CD4-positive, alpha-beta T cell treated with Interleukin-6 for 4 hours (primary cell): ENCODE measurements around the gene ADCY5.

Experiments used
- DNase-seq: peaks from one replicate; pipeline ENCODE4 v3.0.0-alpha.2; 2020; ENCODE audit warnings: mixed read lengths

Gene ADCY5

DNA sequence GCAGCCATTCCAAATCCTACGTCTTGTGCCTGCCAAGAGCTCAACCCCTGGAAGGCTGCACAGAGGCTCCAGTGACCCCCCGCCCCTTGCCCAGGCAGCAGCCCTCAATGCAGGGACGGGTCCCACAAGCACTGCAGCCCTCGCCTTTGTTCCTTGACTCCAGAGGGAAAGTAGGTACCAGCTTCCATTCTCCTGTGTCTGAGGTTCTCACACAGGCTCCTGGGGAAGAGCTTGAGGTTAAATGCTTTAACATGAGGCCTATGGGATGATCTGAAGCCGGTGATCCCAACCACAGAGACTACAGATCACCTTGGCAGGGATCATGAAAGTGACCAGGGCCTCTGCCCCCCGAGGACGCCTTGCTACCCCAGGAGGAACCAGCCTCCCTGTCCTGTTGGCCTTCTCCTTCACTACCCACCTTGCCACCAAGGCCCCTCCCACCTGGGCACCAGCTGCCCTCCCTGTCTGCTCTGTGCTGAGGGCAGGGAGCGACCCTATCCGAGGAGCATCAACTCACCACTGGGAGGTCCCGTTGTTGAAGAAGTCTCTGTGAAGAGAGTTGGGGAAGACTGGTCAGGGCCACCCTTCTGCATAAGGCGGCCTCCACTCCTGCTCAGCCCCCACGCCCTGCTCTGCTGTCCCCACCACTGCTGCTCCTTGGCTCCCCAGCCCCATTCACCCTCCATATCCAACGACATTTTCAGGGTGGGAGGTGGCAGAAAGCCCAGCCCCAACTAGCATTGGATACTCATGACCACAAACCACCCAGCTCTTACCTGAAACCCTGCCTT is 151.9 kb downstream of the ADCY5 start:
- DNase-seq, result no peak

DNA sequence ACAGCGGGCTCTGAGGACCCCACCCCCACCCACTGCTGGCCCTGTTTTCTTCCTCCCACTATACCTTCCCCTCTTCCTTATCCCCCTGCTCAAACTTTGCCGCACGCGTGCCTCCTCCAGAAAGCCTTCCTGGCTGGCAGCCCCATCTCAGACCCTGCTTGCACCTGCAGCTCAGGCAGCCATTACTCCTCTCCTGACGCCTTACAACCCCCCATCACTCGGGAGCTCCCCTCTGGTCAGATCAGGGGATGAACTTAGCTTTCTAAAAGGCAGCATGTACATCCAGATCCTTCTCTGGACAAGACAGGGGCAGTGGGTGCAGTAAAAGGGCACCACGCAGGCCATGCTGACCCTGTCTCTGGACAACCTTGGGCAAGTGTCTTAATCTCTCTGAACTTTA is 152.6 kb downstream of the ADCY5 start:
- no peak for DNase-seq

DNA sequence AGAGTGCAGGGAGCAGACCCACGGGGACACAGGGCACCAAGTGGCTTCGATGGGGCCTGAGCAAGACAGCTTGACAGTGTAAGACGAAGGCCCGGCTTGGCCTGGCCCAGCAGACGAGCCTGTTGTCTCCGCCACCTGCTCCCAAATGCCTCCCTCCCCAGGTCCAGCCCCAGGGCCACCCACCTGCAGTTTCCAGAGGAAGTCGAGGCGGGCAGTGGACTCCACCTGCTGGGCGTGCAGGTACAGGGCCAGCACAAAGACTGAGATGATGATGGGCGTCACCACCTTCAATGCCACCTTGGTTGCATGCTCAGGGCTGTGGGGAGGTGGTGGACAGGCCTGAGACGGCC is 153.0 kb downstream of the ADCY5 start:
- no peak for DNase-seq

DNA sequence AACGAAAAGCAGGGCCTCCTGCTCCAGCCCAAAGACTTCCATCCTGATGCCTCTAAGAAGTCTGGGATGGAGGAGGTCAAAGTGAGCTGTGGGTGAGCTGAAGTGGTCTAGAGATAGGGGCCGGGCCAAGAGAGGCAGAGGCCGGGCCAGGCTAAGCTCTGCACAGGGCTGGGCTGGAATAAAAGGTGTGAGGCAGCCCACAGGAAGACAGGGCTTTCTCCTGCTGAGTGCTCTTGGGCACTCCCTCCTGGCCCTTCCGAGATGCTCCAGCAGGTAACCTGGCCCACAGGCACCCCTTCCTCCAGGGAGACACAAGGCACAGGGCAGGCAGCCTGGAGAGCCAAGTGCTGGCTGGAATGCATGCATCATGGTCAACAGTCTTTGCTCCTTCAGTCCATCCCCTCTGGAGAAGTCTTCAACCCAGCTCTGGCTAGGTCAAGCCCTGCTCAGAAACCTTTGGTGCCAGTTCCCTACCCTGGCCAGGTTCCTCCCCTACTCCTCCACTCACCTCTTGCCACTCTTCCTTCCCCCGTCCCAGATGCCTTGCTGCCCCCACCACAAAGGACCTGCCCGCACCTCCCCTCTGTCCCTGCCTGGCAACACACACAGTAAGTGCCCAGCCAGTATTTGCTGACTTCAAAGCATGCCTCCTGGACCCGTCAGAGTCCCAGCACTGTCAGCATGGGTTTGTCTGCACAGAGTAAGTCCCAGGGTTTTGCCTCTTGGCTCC is 153.6 kb downstream of the ADCY5 start:
- no peak for DNase-seq

DNA sequence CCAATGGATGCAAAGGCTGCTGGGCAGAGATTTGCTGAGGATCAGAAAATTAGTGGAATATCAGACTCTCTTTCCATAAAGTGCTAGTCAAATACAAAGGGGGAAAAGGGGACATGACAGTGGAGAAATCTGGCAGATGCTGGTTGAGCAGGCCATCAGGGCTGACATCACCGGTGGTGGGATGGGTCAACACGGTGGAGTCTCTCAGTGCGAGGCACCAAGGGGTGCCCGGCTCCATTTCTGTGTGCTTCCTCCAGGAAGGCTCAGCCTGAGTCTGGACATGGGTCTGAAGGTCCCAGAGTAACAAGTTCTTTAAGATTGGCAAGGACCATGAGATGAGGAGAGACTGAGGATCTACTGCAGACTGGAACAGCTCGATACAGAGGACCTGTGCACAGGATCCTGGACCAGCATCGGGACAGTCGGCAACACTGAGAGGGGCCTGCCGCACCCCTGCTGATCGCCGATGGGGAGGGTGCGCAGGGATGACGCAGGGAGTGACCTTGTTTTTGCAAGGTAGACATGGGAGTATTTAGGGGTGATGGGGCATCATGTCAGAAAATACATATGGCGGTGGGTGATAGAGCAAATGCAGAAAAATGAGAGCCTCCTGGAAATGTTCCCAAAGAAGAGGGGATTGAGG is 154.5 kb downstream of the ADCY5 start:
- no peak for DNase-seq

DNA sequence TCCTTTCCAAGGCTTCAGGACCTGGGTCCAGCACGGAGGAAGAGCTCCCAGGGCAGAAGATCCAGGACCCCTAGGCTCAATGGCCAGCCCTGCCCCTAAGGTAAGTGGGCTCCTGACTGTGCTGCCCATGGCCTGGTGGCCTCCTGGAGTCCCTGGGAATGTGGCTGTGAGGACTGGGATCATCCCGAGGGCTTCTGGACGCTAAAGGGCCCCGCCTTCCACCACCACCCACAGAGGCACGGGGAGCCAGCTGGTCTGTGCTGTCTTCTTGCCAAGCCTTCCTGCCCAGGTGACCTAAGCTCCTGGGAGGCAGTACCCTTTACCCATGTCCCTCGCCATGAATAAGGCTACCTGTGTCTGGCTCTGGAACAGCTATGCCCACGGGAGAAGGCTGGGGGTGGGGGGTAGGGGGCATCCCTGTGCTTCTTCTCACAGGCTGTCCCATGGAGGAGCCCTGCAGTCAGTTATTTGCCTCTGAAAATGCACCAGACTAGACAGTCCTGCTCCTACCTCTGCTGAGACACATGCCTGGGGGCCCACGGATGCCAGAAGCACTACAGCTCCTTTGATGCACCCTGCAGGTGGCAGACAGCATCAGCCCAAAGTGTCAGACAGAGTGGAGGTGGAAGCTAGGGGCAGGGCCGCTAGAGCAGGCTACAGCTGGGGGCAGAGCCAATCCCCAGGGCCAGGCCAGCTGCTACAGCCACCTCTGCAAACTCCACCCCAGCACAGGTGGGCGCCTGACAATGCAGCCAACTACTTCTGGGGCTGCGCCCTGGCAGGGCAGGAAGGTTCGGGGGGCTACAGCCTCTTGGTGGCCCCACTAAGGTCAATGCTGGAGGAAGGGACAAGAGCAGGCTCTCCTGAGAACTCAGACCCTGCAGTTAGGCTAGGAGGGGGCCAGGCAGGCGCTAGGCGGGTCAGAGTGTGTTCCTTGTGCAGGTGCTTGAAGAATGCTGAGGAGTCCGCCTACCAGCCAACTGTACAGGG is 156.3 kb downstream of the ADCY5 start:
- no peak for DNase-seq

DNA sequence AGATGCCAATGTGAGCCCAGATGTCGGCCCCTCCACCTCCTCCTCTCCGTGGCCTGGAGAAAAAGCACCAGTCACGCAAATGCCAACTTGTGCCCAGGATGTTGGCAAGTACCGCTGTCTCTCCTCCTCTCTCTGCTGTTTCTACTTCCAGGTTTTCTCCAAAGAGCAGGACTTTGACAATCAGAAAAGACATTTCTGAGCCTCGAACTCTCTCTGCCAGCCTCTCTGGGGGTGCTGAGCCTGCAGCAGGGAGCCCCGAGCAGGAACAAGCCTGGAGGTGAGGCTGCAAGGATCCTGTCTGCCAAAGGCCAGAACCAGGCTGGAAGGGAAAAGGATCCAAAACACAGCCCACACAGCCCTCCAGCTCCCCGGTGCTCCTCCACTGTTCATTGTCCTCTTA is 157.5 kb downstream of the ADCY5 start:
- no peak for DNase-seq

DNA sequence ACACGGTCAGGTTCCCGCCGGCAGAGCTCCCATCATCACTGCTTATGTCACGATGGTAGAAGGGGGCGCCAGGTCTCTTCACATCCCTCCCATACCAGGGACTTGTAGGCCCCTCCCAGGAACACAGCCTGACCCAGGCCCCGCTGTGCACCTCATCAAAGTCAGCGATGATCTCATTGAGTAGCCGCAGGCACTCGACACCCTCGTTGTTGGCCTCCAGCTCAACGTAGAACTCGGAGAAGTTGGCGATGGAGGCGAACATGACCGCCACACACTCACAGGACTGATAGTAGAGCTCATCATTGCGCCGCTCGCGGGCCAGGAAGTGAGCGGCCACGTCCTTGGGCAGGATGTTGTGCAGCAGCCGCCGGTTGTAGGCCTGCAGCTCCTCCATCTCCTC is 157.9 kb downstream of the ADCY5 start:
- no peak for DNase-seq

DNA sequence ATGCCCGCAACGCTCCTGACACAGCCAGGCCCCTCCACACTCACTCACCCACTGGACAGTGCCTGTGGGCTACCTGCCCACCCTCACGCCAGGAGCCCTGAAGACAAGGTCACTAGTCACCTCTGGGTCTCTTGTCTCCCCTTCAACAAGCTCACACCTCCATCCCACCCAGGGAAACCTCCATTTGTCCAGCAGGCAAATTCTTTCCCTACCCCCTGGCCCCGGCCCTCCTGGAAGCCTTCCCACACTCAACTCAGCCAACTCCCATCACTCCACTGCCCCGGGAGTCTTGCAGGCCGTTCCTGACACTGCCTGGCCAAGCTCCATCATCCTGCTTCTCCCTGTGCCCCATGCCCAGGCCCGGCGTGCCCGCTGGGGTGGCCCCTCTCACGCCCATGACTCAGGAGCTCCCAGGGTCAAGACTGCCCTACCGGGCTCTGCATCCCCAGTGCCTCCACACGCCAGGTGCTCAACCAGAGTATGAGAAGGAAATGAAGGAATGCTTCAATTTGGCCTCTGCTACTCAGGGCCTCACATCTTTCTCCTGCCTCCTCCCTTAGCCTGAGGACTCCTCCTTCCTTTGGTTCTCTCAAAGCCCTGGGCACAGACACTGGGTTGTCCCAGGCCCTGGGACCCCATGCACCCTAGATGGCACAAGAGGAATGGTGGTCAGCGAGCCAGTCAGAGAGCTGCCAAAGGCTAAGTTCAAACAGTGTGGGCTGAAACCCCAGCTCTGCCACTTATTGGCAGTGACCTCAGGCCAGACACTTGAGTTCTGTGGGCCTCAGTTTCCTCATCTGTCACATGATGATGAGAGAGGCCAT is 158.6 kb downstream of the ADCY5 start:
- no peak for DNase-seq

DNA sequence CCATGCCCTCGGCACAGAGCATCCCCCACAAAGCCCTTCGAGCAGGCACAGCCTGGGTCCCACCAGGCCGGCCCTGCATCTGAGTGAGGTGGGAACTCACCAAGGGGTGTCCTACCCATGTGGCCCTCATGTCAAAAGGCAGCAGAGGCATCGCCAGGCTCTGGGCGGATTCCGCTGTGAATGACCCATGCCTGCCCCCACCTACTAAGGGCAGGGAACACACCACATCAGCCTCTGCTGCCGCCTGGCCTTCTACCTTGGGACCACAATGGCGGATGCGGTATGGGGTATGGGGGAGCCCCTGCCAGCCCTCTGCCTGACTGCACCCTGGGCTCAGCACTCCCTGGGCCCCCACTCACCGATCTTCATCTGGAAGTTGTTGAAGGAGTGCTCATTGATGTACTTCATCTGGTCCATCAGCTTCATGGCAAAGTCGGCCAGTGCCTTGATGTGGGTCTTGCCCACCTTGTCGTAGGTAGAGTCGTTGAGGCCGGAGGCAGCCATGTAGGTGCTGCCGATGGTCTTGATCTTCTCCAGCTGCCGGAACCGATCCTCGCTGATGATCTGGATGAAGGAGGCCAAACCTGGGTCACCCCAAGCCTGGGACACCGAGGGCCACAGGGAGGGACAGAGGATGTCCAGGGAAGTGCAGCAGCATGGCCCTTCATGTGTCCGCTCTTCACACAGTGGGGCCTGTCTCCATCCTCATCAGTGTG is 159.3 kb downstream of the ADCY5 start:
- DNase-seq, result no peak

DNA sequence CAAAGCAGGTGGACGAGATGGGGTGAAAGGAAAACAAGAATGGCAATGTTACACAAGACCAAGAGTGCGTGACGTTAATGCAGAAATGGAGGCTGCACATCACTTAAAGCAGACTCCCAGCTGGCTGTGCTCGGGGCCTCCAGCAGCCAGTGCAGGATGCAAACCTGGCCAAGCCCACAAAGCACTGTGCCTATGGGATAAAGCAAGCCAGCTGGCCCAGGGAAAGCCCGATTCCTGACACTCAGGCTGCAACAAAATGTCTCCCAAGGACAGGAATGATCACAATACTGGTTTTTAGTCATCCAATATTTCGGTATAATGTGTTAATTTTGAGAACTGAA is 161.0 kb downstream of the ADCY5 start:
- no peak for DNase-seq

DNA sequence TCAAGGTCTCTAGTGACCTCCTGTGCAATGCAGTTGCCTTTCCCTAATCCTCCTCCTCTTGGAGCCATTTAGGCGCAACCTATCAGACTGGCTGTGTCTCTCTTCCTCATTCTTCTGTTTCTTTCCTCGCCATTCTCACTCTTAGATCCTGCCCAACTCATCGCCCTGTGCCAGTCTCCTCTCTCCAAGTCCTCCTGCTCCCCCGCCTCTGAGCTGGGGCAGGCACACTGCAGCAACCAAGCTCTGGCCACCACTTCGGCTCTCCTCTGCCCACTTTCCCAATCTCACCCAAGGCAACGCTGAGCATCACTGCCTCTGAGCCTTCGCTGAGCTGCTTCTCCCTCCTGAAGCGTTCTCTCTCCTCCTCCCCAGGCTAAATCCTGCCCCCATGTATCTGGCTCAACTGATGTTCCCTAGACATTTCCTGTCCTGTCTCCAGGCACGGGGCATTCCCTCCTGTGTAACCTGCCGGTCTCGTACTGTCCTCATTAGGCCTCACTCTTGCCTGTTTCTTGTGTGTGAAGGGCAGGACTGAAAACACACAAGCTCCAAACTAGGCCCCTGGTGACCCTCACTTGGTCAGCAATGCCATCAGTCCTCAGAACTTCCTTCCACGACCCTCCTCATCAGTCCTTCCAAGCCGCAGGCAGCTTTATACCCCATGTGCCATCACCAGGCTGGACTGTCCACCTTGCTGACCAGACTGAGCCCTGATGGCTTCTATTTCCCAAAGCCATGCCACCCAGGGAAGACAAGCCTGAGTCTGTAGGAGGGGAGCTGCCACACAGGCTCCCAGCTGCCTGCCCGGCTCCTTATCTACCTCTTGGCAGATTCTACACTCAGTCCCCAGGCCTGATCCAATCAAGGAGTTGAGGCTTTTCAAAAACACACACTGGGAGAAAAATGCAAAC is 161.6 kb downstream of the ADCY5 start:
- no peak for DNase-seq

DNA sequence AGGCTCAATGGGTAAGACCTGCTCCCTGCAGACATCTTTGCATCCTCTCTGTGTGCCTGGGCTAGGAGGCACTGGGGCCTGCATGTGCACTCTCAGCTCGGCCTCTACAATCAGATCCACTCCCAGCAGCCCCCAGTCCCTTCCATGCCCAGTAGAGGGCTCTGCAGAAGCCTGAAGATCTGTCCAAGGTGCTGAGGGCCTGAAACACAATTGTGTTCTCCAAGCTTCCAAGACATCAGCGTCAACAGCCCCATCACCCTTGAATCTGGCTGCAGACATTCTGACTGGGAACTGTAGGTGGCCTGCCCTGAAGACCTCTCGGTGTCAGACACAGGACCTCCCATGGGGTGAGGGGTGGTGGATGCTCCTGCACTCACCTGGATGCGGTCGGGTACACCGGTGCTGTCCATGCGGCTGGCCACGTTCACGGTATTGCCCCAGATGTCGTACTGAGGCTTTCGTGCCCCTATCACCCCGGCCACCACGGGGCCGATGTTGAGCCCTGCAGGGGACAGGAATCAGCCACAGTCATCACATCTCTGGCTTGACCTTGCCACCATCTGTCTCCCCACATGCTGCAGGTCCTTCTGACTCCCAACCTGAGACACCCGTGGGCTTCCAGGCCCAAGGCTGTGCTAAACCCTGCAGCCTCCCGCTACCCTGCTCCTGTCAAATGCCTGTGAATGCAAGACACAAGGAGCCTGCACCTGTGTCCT is 162.4 kb downstream of the ADCY5 start:
- DNase-seq, result peak; percentile 16

DNA sequence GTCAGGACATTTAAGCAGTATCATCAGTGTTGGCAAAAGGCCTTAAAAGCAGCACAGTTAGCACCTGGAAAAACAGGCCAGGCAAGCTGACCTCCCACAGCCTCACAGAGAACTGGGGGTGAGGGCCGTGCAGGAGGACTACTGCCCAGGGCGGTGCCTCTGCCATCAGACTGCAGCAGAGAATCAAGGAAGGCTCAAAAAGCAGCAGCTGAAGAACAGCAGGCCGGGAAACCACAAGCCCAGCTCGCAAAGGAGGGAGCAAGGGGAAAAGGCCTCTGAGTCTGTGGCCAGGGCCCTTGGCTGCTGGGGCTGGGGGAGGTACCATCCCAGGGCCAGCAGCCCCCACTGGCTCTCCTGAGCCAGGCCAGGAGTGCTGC is 163.0 kb downstream of the ADCY5 start:
- DNase-seq, result no peak

DNA sequence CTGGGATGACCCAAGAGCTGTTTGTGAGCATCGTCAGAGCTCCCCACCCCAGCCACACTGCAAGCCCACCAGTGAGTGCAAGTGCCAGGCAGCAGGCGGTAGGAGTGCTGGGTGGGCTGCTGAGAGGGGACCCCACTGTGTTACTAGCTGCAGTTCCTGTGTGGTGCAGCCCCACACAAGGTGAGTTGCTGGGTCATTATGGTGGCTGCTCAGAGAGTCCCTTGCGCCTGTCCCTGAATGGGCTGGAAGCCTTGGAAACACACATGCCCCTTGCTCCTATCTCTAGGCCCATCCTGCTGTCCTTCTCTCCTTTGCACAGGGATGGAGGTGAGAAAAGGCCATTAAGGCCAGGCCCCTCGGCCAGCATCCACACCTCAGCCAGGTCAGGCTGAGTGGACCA is 163.4 kb downstream of the ADCY5 start:
- DNase-seq, result no peak

DNA sequence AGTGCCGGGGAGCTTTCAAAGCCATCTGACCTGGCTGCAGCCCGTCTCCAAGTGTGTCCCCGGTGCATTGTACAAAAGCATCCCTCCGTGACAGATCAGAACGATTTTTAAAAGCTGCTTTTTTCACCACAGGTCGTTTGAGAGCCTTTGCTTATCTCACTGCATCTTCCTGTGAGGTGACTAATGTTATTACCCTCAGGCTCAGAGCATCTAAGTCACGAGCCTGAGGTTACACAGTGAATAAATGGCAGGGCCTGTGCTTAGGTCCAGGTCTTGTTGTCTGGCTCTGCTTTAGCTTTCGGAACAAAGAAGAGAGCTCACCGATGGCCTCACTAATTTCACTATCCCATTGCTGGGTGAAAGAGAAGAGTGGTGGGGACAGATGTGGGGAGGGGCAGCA is 163.8 kb downstream of the ADCY5 start:
- no peak for DNase-seq

DNA sequence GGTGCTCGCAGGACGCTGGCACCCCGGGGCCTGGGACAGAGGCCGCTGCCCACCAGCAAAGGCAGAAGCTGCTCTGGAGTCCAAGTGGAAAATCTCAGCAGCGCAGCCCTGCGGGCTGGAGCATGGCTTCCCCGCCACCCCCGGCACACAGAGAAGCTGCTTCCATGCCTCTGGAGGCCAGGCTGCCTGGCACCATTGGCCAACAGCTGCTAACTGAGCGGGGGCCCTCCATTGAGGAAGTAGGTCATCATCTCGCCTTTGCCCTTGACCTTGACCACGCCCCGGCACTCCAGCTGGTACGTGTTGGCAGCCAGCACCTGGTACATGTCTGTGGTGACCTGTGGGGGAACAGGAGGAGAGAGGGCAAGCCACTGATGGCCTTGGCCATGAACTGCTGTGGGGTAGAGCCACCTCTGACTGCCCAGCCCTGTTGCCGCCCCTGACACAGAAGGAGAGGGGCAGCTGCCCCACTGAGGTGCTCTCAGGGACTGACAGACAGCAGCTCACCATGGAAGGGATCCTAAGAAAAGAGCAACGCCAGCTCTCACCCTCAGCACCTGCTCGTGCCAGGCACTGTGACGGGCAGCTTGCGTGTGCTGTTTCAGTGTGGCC is 164.4 kb downstream of the ADCY5 start:
- no peak for DNase-seq

DNA sequence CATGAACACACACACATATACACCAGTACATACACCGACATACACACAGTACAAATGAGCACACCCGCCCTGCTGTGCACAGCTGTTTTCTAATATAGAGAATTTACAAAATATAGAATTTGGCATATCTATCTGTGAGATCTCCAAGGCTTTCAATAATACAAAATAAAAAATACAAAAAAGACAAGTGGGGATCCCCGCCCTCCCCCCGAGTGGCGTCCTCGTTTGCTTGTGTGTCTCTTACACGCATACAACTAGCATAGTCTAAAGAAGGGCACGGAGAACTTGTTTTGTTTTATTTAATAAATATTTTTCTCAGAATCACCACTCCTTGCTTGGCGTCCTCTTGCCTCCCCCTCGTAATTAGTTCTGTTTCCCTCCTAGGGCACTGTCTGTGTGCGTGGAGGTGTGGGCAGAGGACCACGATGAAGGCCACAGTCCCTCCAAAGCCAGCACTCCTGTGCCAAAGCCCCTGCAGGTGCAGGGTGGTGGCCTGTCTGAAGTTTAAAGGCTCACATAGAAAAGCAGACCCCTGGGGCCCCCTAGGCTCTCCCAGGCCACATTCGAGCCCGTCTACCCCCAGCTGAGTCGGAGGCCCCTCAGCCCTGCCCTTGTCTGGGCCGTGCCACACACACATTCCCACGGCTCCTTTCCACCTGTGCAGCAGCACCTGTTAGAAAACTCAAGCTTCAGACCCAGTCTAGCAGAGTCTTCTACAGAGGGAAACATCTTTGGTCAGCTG is 165.1 kb downstream of the ADCY5 start:
- DNase-seq, result no peak
